BLaER1 treated with 17β-estradiol and CSF1 and Interleukin-3, amounts not matched to agents 10 nM and 100 nM (cell line): ENCODE data around the gene RTP3.

Experiments
- H3K27ac ChIP-seq, 11 experiments: shearing (Covaris generic); formaldehyde crosslinking; 2 replicates each; pipeline ENCODE4 v1.8.1; 2022
- H3K27me3 ChIP-seq, 11 experiments: shearing (Covaris generic); formaldehyde crosslinking; 2 replicates each; pipeline ENCODE4 v1.8.1; 2022
- H3K36me3 ChIP-seq, 11 experiments: shearing (Covaris generic); formaldehyde crosslinking; 2 replicates each; pipeline ENCODE4 v1.8.1; 2022
- H3K4me1 ChIP-seq, 10 experiments: shearing (Covaris generic); formaldehyde crosslinking; 2 replicates each; pipeline ENCODE4 v1.8.1; 2022
- H3K4me2 ChIP-seq, 11 experiments: shearing (Covaris generic); formaldehyde crosslinking; 2 replicates each; pipeline ENCODE4 v1.8.1; 2022
- H3K4me3 ChIP-seq, 10 experiments: shearing (Covaris generic); formaldehyde crosslinking; 2 replicates each; pipeline ENCODE4 v1.8.1; 2022
- H3K9ac ChIP-seq, 11 experiments: shearing (Covaris generic); formaldehyde crosslinking; 2 replicates each; pipeline ENCODE4 v1.8.1; 2022
- H3K9me3 ChIP-seq, 11 experiments: shearing (Covaris generic); formaldehyde crosslinking; replicated peaks in 1 of 11; 2 replicates each; pipeline ENCODE4 v1.8.1; 2022
- H4K20me1 ChIP-seq, 11 experiments: shearing (Covaris generic); formaldehyde crosslinking; 2 replicates each; pipeline ENCODE4 v1.8.1; 2022
- Cebpa-rat ChIP-seq, 11 experiments: shearing (Covaris generic); IDR thresholded peaks; 2 replicates each; pipeline ENCODE4 v1.8.1; 2022

Gene RTP3

DNA sequence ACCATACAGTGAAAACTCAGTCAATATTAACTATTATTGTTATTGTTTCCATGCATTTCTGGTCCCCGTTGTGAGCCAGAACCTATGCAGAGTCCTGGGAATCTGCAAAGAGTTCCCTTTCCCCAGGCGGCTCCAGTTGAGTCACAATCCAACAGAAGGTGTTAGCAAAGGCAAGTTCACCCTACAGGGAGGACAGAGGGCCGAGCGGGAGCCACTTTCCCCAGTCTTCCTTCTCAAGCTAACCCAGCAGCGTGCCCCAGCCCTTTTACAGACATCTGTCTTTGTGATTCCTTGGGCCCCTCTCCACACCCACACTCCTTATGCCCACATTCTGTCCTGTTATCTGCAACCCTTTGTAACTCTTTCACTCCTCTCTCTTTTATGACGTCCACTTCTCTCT lies 20.0 kb upstream of the RTP3 start:
- no peak overlapping the region for H3K9ac ChIP-seq
- no peak overlapping the region for H3K27ac ChIP-seq
- no peak overlapping the region for H3K4me3 ChIP-seq
- no peaks in the 10 kb centered on the region for H3K27me3 ChIP-seq
- H3K9me3 ChIP-seq = peaks cover 0 to 12% (median 4%) of the 10 kb centered on the region in 11 experiments; a peak in 8 of 22 replicates
- no peak overlapping the region for H3K4me2 ChIP-seq
- H3K4me1 ChIP-seq = peaks cover 0 to 4% (median 0%) of the 10 kb centered on the region in 10 experiments; a peak in 1 of 20 replicates
- TF ChIP-seq Cebpa-rat (IDR thresholded peaks at IDR 0.05) = no peak
- H4K20me1 ChIP-seq = no peaks in the 10 kb centered on the region
- H3K36me3 ChIP-seq = no peaks in the 10 kb centered on the region

DNA sequence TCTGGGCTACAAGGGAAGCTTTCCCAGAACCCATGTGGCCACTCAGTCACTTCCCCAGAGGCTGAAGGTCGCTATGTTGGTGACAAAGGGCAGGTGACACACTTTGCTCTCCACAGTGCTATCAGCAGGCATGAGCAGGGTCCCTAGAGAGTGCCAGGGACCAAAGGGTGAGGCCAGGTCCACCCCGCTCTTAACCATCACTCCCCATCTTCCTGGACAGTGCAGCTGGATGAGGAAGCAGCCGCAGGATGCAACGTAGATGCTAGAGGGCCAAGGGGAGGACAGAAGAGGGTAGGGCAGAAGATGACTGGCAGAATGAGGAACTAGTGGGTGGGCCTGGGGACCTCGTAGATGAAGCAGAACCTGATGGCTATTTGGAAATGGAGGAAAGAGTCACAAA lies 19.4 kb upstream of the RTP3 start:
- H3K9me3 ChIP-seq = peaks cover 0 to 12% (median 4%) of the 10 kb centered on the region in 11 experiments; a peak in 8 of 22 replicates
- H3K27me3 ChIP-seq = no peaks in the 10 kb centered on the region
- H3K27ac ChIP-seq = no peak overlapping the region
- H4K20me1 ChIP-seq = no peaks in the 10 kb centered on the region
- no peaks in the 10 kb centered on the region for H3K36me3 ChIP-seq
- peaks cover 0 to 4% (median 0%) of the 10 kb centered on the region in 10 experiments; a peak in 1 of 20 replicates for H3K4me1 ChIP-seq
- H3K4me2 ChIP-seq = no peak overlapping the region; a peak in 1 of 22 replicates
- TF ChIP-seq Cebpa-rat (IDR thresholded peaks at IDR 0.05) = no peak
- no peak overlapping the region for H3K9ac ChIP-seq
- H3K4me3 ChIP-seq = no peak overlapping the region

DNA sequence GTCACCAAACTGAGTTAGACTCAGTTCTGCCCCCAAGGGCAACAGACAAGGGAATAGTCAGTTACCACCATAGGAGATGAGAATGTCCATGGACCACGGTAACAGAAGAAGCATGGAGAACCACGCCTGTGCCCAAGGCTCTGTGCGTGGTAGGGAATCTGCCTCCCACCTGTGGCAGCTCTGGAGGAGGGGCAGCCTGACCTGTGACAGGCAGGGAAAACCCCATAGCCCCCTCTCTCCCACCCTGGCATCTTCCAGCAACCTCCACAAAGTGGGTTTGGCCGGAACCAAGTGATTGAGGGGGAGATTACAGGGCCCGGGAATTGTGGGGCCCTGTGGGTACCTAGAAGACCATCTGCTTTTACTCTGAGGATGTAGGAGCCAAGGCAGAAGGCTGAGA lies 18.8 kb upstream of the RTP3 start:
- Histone ChIP-seq H3K27ac (no peak overlapping the region), H3K4me3 (no peak overlapping the region), H3K36me3 (no peaks in the 10 kb centered on the region), H4K20me1 (no peaks in the 10 kb centered on the region), H3K4me1 (peaks cover 0 to 4% (median 0%) of the 10 kb centered on the region in 10 experiments; a peak in 1 of 20 replicates), H3K4me2 (no peak overlapping the region), H3K9ac (no peak overlapping the region), H3K27me3 (no peaks in the 10 kb centered on the region), H3K9me3 (peaks cover 0 to 12% (median 4%) of the 10 kb centered on the region in 11 experiments; a peak in 8 of 22 replicates)
- TF ChIP-seq Cebpa-rat (IDR thresholded peaks at IDR 0.05) = no peak

DNA sequence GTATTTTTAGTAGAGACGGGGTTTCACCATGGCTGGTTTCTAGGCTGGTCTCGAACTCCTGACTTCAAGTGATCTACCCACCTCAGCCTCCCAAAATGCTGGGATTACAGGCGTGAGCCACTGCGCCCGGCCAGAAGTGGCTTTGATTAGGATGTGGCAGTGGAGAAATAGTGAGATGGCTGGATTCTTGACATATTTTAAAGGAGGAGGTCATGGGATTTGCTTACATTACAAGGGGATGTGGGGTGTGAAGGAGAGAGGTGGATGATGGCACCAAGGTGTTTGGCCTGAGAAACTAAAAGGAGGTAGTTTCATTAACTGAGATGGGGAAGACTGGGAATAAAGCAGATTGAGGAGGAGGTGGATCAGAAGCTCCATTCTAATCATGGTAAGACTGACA lies 18.1 kb upstream of the RTP3 start:
- no peak for TF ChIP-seq Cebpa-rat (IDR thresholded peaks at IDR 0.05)
- Histone ChIP-seq H3K4me3 (no peak overlapping the region), H3K4me2 (no peak overlapping the region)

DNA sequence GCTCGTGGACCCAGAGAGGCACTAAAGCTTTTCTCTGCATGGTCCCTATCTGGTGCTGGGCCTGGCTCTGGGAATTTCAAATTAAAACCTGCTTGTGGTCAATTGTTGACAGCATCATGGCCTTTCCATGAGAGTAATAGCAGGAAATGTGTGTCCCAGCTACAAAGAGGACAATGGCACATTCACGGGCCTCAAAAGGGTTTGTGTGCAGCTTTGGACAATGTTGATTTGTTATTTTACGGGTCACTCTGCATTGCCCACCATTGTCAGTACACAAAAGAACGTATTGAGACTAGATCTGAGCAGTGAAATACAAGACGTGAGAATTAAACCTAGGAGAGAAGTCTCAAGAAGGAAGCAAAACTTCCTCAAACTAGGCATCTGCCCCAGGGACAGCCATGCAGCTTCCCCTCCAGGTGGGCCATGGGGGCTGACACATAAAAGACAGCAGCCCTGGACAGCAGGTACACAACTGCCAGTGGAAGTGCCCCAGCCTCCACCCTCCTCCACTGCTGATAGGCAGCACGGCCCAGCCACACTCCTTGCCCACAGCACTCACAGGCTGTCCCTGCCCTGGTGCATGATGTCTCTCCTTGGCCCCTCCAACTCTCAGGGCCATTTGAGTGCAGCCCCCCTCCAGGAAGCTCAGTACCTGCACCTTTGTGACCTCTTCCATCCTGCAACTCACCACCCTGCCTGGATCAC lies 17.1 kb upstream of the RTP3 start:
- H3K27me3 ChIP-seq = no peaks in the 10 kb centered on the region
- no peak for TF ChIP-seq Cebpa-rat (IDR thresholded peaks at IDR 0.05)
- no peaks in the 10 kb centered on the region for H4K20me1 ChIP-seq
- no peak overlapping the region for H3K9ac ChIP-seq
- no peak overlapping the region for H3K4me3 ChIP-seq
- H3K27ac ChIP-seq = no peak overlapping the region
- no peak overlapping the region for H3K4me2 ChIP-seq
- no peaks in the 10 kb centered on the region for H3K36me3 ChIP-seq
- no peaks in the 10 kb centered on the region for H3K9me3 ChIP-seq
- peaks cover 0 to 6% (median 0%) of the 10 kb centered on the region in 10 experiments; a peak in 3 of 20 replicates for H3K4me1 ChIP-seq

More for the DNA sequence above, 18.1 kb upstream of the RTP3 start:
- no peaks in the 10 kb centered on the region for H4K20me1 ChIP-seq
- no peaks in the 10 kb centered on the region for H3K36me3 ChIP-seq
- no peak overlapping the region for H3K9ac ChIP-seq
- no peaks in the 10 kb centered on the region for H3K27me3 ChIP-seq
- H3K9me3 ChIP-seq = peaks cover 0 to 6% (median 3%) of the 10 kb centered on the region in 11 experiments; a peak in 7 of 22 replicates
- no peak overlapping the region for H3K27ac ChIP-seq
- H3K4me1 ChIP-seq = peaks cover 0 to 4% (median 0%) of the 10 kb centered on the region in 10 experiments; a peak in 1 of 20 replicates

DNA sequence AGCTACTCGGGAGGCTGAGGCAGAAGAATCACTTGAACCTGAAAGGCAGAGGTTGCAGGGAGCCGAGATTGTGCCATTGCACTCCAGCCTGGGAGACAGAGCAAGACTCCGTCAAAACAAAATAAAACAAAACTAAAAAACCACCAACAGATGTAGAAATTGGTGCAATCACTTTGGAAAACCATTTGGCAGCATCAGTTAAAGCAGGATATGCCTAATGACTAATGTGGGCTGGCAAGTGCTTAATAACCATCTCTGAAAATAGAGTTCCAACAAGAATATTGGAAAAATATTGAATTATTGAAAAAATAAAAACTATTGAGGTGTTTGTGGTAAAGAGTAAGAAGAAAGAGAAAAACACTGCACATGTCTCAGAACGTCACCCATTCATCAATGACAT lies 16.1 kb upstream of the RTP3 start:
- Histone ChIP-seq H3K36me3 (no peaks in the 10 kb centered on the region), H3K4me2 (no peak overlapping the region), H3K27me3 (no peaks in the 10 kb centered on the region), H3K27ac (no peak overlapping the region), H3K9me3 (no peaks in the 10 kb centered on the region), H3K9ac (no peak overlapping the region), H3K4me1 (peaks cover 0 to 6% (median 0%) of the 10 kb centered on the region in 10 experiments; a peak in 3 of 20 replicates), H3K4me3 (no peak overlapping the region), H4K20me1 (no peaks in the 10 kb centered on the region)
- TF ChIP-seq Cebpa-rat (IDR thresholded peaks at IDR 0.05) = no peak

DNA sequence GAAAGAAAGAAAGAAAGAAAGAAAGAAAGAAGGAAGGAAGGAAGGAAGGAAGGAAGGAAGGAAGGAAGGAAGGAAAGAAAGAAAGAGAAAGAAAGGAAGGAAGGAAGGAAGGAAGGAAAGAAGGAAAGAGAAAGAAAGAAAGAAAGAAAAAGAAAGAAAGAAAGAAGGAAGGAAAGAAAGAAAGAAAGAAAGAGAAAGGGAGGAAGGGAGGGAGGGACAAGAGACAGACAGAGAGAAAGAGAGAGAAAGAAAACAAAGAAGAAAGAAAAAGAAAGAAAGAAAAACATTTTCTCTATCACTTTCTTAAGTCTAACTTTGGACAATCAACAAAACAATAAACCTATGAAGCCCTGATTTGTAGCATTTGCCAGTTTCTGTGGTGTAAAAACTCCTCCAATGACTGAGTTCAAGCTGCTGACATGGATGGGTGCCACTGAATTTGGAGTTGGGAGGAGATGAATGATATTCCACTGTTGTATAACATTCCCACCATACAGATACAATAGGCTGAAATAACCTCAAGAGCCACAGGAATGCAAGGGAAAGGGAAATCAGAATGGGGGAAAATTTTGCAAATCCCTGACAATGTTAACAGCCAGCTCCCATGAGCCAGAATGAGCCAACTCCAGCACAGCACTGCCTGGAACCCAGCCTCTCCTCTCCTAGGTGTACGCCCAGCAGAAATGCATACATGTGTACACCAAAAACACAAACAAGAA lies 15.0 kb upstream of the RTP3 start:
- Histone ChIP-seq H3K9me3 (no peaks in the 10 kb centered on the region), H3K4me3 (no peak overlapping the region), H3K27ac (no peak overlapping the region), H3K36me3 (no peaks in the 10 kb centered on the region), H3K4me2 (no peak overlapping the region), H3K9ac (no peak overlapping the region), H3K27me3 (no peaks in the 10 kb centered on the region), H3K4me1 (peaks cover 0 to 6% (median 0%) of the 10 kb centered on the region in 10 experiments; a peak in 3 of 20 replicates), H4K20me1 (no peaks in the 10 kb centered on the region)
- no peak for TF ChIP-seq Cebpa-rat (IDR thresholded peaks at IDR 0.05)

DNA sequence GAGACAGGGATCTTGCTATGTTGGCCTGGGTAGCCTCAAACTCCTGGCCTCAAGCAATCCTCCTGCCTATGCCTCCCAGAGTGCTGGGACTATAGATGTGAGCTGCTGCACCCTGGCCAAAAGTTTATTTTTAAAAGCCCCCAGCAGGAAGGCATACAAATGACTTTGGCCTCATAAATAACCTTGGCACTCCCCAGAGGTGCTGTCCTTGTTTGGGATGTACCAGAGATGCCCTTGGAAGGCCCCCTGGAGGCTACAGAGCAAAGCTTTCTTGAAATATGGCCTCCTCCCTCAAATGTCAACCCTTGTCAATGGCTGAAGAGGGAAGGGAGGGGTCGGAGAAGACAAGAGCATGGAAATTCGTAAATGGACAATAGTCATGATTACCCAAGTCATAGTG lies 14.0 kb upstream of the RTP3 start:
- Histone ChIP-seq H3K4me3 (no peak overlapping the region), H4K20me1 (no peaks in the 10 kb centered on the region), H3K9me3 (no peaks in the 10 kb centered on the region), H3K27ac (no peak overlapping the region), H3K27me3 (no peaks in the 10 kb centered on the region), H3K9ac (no peak overlapping the region), H3K4me2 (no peak overlapping the region), H3K4me1 (peaks cover under 1 to 7% (median 2%) of the 10 kb centered on the region in 10 experiments; a peak in 18 of 20 replicates), H3K36me3 (no peaks in the 10 kb centered on the region)
- no peak for TF ChIP-seq Cebpa-rat (IDR thresholded peaks at IDR 0.05)

DNA sequence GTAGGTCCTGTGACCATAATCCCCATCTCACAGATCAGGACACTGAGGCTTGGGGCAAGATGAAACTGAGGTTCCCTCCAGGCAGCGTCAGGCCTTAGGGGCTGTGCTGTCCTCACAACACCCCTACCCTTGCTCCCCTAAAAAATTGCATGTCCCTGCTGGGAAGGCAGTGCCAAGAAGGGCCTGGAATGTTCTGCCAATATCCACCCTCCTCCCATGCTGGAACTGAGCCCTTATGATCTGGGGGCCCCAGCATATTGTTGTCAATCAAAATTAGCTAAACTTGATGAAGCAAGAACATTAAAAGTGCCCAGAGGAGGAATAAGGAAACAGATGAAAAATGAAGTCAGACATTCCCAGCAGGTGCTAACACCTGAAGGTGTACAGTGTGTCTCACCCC lies 13.4 kb upstream of the RTP3 start:
- TF ChIP-seq Cebpa-rat (IDR thresholded peaks at IDR 0.05) = no peak
- Histone ChIP-seq H3K4me3 (no peak overlapping the region), H3K9ac (no peak overlapping the region)

More for the DNA sequence above, 13.4 kb upstream of the RTP3 start:
- Histone ChIP-seq H3K27ac (no peak overlapping the region), H3K36me3 (no peaks in the 10 kb centered on the region), H3K4me1 (peaks cover 5 to 13% (median 7%) of the 10 kb centered on the region in 10 experiments; a peak in 18 of 20 replicates), H4K20me1 (no peaks in the 10 kb centered on the region), H3K4me2 (no peak overlapping the region), H3K27me3 (no peaks in the 10 kb centered on the region), H3K9me3 (no peaks in the 10 kb centered on the region)
